HEK293 (cell line): Measurements from ENCODE around the gene ANKRA2.

Experiments
- CTCF ChIA-PET: fragments of 350-600 bp; formaldehyde crosslinking; extraction: SDS; loops from one replicate; lab custom pipeline; 2021; ENCODE audit warnings: antibody characterized with exemption; lab: Yijun Ruan, JAX
- POLR2A ChIA-PET: fragments of 300-600 bp; formaldehyde crosslinking; extraction: SDS; loops from one replicate; lab custom pipeline; 2020; ENCODE audit warnings: antibody characterized with exemption, inconsistent platforms; lab: Yijun Ruan, JAX
- H3K27ac ChIP-seq: fragments of 200-500 bp; sonication (Bioruptor generic); 2 replicates; pipeline ENCODE4 v1.5.1; 2014; ENCODE audit warnings: low read depth, low read length, control low read depth, inconsistent platforms; ENCODE audit errors: extremely low read depth
- H3K36me3 ChIP-seq, 2 experiments: fragments of 200-500 bp in 1 of 2; sonication (Bioruptor generic) in 1 of 2; 1 replicate in 1 of 2; 2 replicates in 1 of 2; pipeline ENCODE4 v1.5.1; 2014 to 2017; ENCODE audit warnings: inconsistent platforms in 2 of 2, low read length in 2 of 2; ENCODE audit not compliant: control insufficient read depth in 2 of 2, insufficient read depth in 1 of 2
- H3K4me1 ChIP-seq: fragments of 200-500 bp; sonication (Bioruptor generic); 2 replicates; pipeline ENCODE4 v1.5.1; 2014; ENCODE audit warnings: mild to moderate bottlenecking, low read length, inconsistent platforms; ENCODE audit not compliant: control insufficient read depth, insufficient read depth
- H3K4me3 ChIP-seq: 2 replicates; pipeline ENCODE4 v1.5.1; 2011; ENCODE audit warnings: low read depth, mild to moderate bottlenecking, control low read depth, low read length, moderate library complexity
- H3K9me3 ChIP-seq: fragments of 200-500 bp; sonication (Bioruptor generic); 2 replicates; pipeline ENCODE4 v1.5.1; 2014; ENCODE audit warnings: low read depth, low read length, inconsistent platforms; ENCODE audit not compliant: control insufficient read depth, insufficient read depth
- KLF8 ChIP-seq: fragments of 450-650 bp; formaldehyde crosslinking; IDR thresholded peaks from 2 replicates; pipeline ENCODE4 v1.5.1; 2016; ENCODE audit warnings: missing biosample characterization, missing genetic modification characterization
- PRDM1 ChIP-seq: fragments of 450-650 bp; formaldehyde crosslinking; IDR thresholded peaks from 2 replicates; pipeline ENCODE4; 2016; ENCODE audit warnings: missing biosample characterization, missing genetic modification characterization
- PRDM10 ChIP-seq: fragments of 450-650 bp; formaldehyde crosslinking; IDR thresholded peaks from 2 replicates; pipeline ENCODE4 v1.5.1; 2016; ENCODE audit warnings: missing biosample characterization, missing genetic modification characterization
- SCRT2 ChIP-seq: fragments of 450-650 bp; formaldehyde crosslinking; IDR thresholded peaks from 2 replicates; pipeline ENCODE4 v1.5.1; 2016; ENCODE audit warnings: missing biosample characterization, missing genetic modification characterization
- ZFP69B ChIP-seq: fragments of 450-650 bp; formaldehyde crosslinking; IDR thresholded peaks from 2 replicates; pipeline ENCODE4 v1.5.1; 2016; ENCODE audit warnings: missing biosample characterization, missing genetic modification characterization
- ZNF121 ChIP-seq: fragments of 450-650 bp; formaldehyde crosslinking; IDR thresholded peaks from 2 replicates; pipeline ENCODE4 v1.5.1; 2016; ENCODE audit warnings: missing biosample characterization, missing genetic modification characterization
- ZNF132 ChIP-seq: fragments of 450-650 bp; formaldehyde crosslinking; IDR thresholded peaks from 2 replicates; pipeline ENCODE4 v1.5.1; 2017; ENCODE audit warnings: missing biosample characterization, missing genetic modification characterization, borderline replicate concordance
- ZNF175 ChIP-seq: fragments of 450-650 bp; formaldehyde crosslinking; IDR thresholded peaks from 2 replicates; pipeline ENCODE4 v1.5.1; 2016; ENCODE audit warnings: missing biosample characterization, missing genetic modification characterization
- ZNF184 ChIP-seq: fragments of 450-650 bp; IDR thresholded peaks from 2 replicates; pipeline ENCODE4 v1.5.1; 2018; ENCODE audit warnings: missing biosample characterization, mild to moderate bottlenecking, missing genetic modification characterization
- ZNF211 ChIP-seq: fragments of 450-650 bp; formaldehyde crosslinking; IDR thresholded peaks from 2 replicates; pipeline ENCODE4 v1.5.1; 2016; ENCODE audit warnings: low read depth, missing biosample characterization, missing genetic modification characterization
- ZNF366 ChIP-seq: fragments of 450-650 bp; formaldehyde crosslinking; conservative IDR thresholded peaks from 2 replicates; pipeline ENCODE4 v1.5.1; 2016; ENCODE audit warnings: missing biosample characterization, missing genetic modification characterization
- ZNF37A ChIP-seq: fragments of 450-650 bp; IDR thresholded peaks from 2 replicates; pipeline ENCODE4 v1.5.1; 2018; ENCODE audit warnings: missing biosample characterization, missing genetic modification characterization
- ZNF391 ChIP-seq: fragments of 450-650 bp; formaldehyde crosslinking; IDR thresholded peaks from 2 replicates; pipeline ENCODE4 v1.5.1; 2016; ENCODE audit warnings: low read depth, missing biosample characterization, missing genetic modification characterization, borderline replicate concordance
- ZNF394 ChIP-seq: fragments of 450-650 bp; formaldehyde crosslinking; IDR thresholded peaks from 2 replicates; pipeline ENCODE4 v1.5.1; 2016; ENCODE audit warnings: missing biosample characterization, missing genetic modification characterization, mild to moderate bottlenecking, moderate library complexity, borderline replicate concordance
- ZNF530 ChIP-seq: fragments of 450-650 bp; formaldehyde crosslinking; IDR thresholded peaks from 2 replicates; pipeline ENCODE4 v1.5.1; 2016; ENCODE audit warnings: low read depth, missing biosample characterization, missing genetic modification characterization
- ZNF544 ChIP-seq: fragments of 450-650 bp; formaldehyde crosslinking; IDR thresholded peaks from 2 replicates; pipeline ENCODE4 v1.5.0; 2017; ENCODE audit warnings: missing biosample characterization, missing genetic modification characterization
- ZNF585B ChIP-seq: fragments of 450-650 bp; formaldehyde crosslinking; IDR thresholded peaks from 2 replicates; pipeline ENCODE4 v1.5.1; 2016; ENCODE audit warnings: missing biosample characterization, missing genetic modification characterization
- ZNF624 ChIP-seq: fragments of 450-650 bp; formaldehyde crosslinking; IDR thresholded peaks from 2 replicates; pipeline ENCODE4 v1.5.1; 2017; ENCODE audit warnings: missing biosample characterization, missing genetic modification characterization
- ZNF626 ChIP-seq: fragments of 450-650 bp; sonication (Bioruptor Pico); formaldehyde crosslinking; IDR thresholded peaks from 2 replicates; pipeline ENCODE4 v1.5.1; 2018; ENCODE audit warnings: missing biosample characterization, missing genetic modification characterization, inconsistent platforms
- ZNF660 ChIP-seq: fragments of 450-650 bp; IDR thresholded peaks from 2 replicates; pipeline ENCODE4 v1.5.1; 2018; ENCODE audit warnings: missing biosample characterization, mild to moderate bottlenecking, missing genetic modification characterization
- ZNF76 ChIP-seq: fragments of 450-650 bp; formaldehyde crosslinking; IDR thresholded peaks from 2 replicates; pipeline ENCODE4; 2016; ENCODE audit warnings: low read depth, missing biosample characterization, missing genetic modification characterization, borderline replicate concordance
- ZNF776 ChIP-seq: fragments of 450-650 bp; formaldehyde crosslinking; IDR thresholded peaks from 2 replicates; pipeline ENCODE4 v1.5.0; 2017; ENCODE audit warnings: missing biosample characterization, missing genetic modification characterization, borderline replicate concordance
- ZSCAN4 ChIP-seq: fragments of 450-650 bp; formaldehyde crosslinking; IDR thresholded peaks from 2 replicates; pipeline ENCODE4 v1.5.1; 2017; ENCODE audit warnings: missing biosample characterization, missing genetic modification characterization
- TF ChIP-seq, protein P1 (sequence below): fragments of 450-650 bp; formaldehyde crosslinking; IDR thresholded peaks from 2 replicates; pipeline ENCODE4 v1.5.1; 2016; ENCODE audit warnings: missing biosample characterization, missing genetic modification characterization
- TF ChIP-seq, protein P2 (sequence below): fragments of 450-650 bp; formaldehyde crosslinking; IDR thresholded peaks from 2 replicates; pipeline ENCODE4 v1.5.0; 2017; ENCODE audit warnings: missing biosample characterization, missing genetic modification characterization, borderline replicate concordance

Gene ANKRA2

GRCh38 chr5:73564018-73564417 is 1.4 kb downstream of the ANKRA2 start:
- Histone ChIP-seq H3K4me1 (peaks cover 11% of the 10 kb centered on the region; the same call in 1 of the 2 replicates), H3K27ac (no peak overlapping the region), H3K9me3 (no peaks in the 10 kb centered on the region), H3K36me3 (peaks cover 31 to 36% of the 10 kb centered on the region in 2 experiments), H3K4me3 (peak overlapping the region; percentile 99)
- POLR2A ChIA-PET, result no interaction called here
- no peak for TF ChIP-seq ZNF394 (tag by site-specific recombination)
- 0 out of 2 replicates have a peak, but pooled peaks have one; percentile 19 for TF ChIP-seq PRDM1 (tag by site-specific recombination)
- no peak for TF ChIP-seq SCRT2 (tag by site-specific recombination)
- no peak for TF ChIP-seq ZNF175 (tag by site-specific recombination)
- no peak for TF ChIP-seq ZNF626 (tag by site-specific recombination)
- TF ChIP-seq ZNF776 (tag by site-specific recombination), result no peak
- TF ChIP-seq KLF8, result no peak
- no peak for TF ChIP-seq ZNF37A (tag by site-specific recombination)
- TF ChIP-seq ZNF366 (tag by site-specific recombination), result no peak
- TF ChIP-seq ZNF76 (tag by site-specific recombination), result no peak
- no peak for TF ChIP-seq ZNF624 (tag by site-specific recombination)
- TF ChIP-seq ZSCAN4 (tag by site-specific recombination), result no peak
- TF ChIP-seq ZNF211 (tag by site-specific recombination), result no peak
- TF ChIP-seq, protein P1, sequence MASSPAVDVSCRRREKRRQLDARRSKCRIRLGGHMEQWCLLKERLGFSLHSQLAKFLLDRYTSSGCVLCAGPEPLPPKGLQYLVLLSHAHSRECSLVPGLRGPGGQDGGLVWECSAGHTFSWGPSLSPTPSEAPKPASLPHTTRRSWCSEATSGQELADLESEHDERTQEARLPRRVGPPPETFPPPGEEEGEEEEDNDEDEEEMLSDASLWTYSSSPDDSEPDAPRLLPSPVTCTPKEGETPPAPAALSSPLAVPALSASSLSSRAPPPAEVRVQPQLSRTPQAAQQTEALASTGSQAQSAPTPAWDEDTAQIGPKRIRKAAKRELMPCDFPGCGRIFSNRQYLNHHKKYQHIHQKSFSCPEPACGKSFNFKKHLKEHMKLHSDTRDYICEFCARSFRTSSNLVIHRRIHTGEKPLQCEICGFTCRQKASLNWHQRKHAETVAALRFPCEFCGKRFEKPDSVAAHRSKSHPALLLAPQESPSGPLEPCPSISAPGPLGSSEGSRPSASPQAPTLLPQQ (tag by site-specific recombination), result peak; percentile 79; the same call in 1 of the 2 replicates
- TF ChIP-seq ZNF544 (tag by site-specific recombination), result no peak
- TF ChIP-seq ZFP69B (tag by site-specific recombination), result peak; percentile 51; the same call in 1 of the 2 replicates
- TF ChIP-seq ZNF530 (tag by site-specific recombination), result no peak
- TF ChIP-seq ZNF184 (tag by site-specific recombination), result no peak
- no peak for TF ChIP-seq ZNF391
- TF ChIP-seq, protein P2, sequence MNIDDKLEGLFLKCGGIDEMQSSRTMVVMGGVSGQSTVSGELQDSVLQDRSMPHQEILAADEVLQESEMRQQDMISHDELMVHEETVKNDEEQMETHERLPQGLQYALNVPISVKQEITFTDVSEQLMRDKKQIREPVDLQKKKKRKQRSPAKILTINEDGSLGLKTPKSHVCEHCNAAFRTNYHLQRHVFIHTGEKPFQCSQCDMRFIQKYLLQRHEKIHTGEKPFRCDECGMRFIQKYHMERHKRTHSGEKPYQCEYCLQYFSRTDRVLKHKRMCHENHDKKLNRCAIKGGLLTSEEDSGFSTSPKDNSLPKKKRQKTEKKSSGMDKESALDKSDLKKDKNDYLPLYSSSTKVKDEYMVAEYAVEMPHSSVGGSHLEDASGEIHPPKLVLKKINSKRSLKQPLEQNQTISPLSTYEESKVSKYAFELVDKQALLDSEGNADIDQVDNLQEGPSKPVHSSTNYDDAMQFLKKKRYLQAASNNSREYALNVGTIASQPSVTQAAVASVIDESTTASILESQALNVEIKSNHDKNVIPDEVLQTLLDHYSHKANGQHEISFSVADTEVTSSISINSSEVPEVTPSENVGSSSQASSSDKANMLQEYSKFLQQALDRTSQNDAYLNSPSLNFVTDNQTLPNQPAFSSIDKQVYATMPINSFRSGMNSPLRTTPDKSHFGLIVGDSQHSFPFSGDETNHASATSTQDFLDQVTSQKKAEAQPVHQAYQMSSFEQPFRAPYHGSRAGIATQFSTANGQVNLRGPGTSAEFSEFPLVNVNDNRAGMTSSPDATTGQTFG (tag by site-specific recombination), result no peak
- TF ChIP-seq ZNF132 (tag by site-specific recombination), result no peak
- no peak for TF ChIP-seq ZNF660
- peak; percentile 75 for TF ChIP-seq PRDM10 (tag by site-specific recombination)
- no peak for TF ChIP-seq ZNF585B (tag by site-specific recombination)
- TF ChIP-seq ZNF121 (tag by site-specific recombination), result no peak
- CTCF ChIA-PET, result interaction anchor here (0.8 to 2.3 kb wide), 5 partner anchors 27 to 229 kb away, joined by 3 to 10 read pairs (median 8); no protein-coding TSS in a partner anchor
